Stomach (tissue), 9 donors: ENCODE data around the gene KLHDC10. TPM values are rescaled to one million over a fixed set of nuclear protein-coding genes. Genes with fewer than 3 reads are reported as not detected.

ENCODE experiments used
- DNase-seq, 2 donors: peaks; one replicate each; pipeline versions ENCODE4 v3.0.0 to v3.0.0-alpha.2; 2013 to 2019
- H3K27ac ChIP-seq, 5 donors: fragments of 200-600 bp in 4 of 5; sonication (generic) in 4 of 5; one replicate each; pipeline ENCODE4 v1.5.1; 2013 to 2019; ENCODE audit warnings: mild to moderate bottlenecking in 1 of 5, moderate library complexity in 1 of 5
- H3K27me3 ChIP-seq, 3 donors: fragments of 200-600 bp; sonication (generic); one replicate each; pipeline ENCODE4 v1.5.1; 2017 to 2019; ENCODE audit warnings: mixed run types in 1 of 3
- H3K36me3 ChIP-seq, 4 donors: fragments of 200-600 bp; sonication (generic); 1 replicate in 3 of 4; 2 replicates in 1 of 4; pipeline ENCODE4 v1.5.1; 2016 to 2019
- H3K4me1 ChIP-seq, 4 donors: fragments of 200-600 bp; sonication (generic); one replicate each; pipeline ENCODE4 v1.5.1; 2016 to 2019
- H3K4me3 ChIP-seq, 4 donors: fragments of 200-600 bp; sonication (generic) in 3 of 4; one replicate each; pipeline ENCODE4 v1.5.1; 2016 to 2019; ENCODE audit warnings: mild to moderate bottlenecking in 1 of 4
- H3K9me3 ChIP-seq, 4 donors: fragments of 200-600 bp; sonication (generic); one replicate each; pipeline ENCODE4 v1.5.1; 2016 to 2019
- CTCF ChIP-seq, 7 experiments: fragments of 450-650 bp in 4 of 7; fragments of 200-600 bp in 3 of 7; sonication (generic) in 3 of 7; IDR thresholded peaks; one replicate each; pipeline ENCODE4 v1.5.1; 2016 to 2019; ENCODE audit warnings: antibody characterized with exemption in 7 of 7, control low read depth in 2 of 7, mild to moderate bottlenecking in 1 of 7
- EP300 ChIP-seq: sonication (generic); formaldehyde crosslinking; IDR thresholded peaks from one replicate; pipeline ENCODE4 v1.6.1; 2017; ENCODE audit warnings: antibody characterized with exemption
- POLR2A ChIP-seq, 4 donors: fragments of 450-650 bp; IDR thresholded peaks; one replicate each; pipeline ENCODE4 v1.6.1; 2016; ENCODE audit warnings: antibody characterized with exemption in 4 of 4, control low read depth in 2 of 4, mild to moderate bottlenecking in 1 of 4, moderate library complexity in 1 of 4
- POLR2AphosphoS5 ChIP-seq, 3 donors: sonication (generic); formaldehyde crosslinking; IDR thresholded peaks; one replicate each; pipeline ENCODE4 v1.6.1; 2016; ENCODE audit warnings: antibody characterized with exemption in 3 of 3
- WGBS, 5 donors: extraction: QIAGEN DNeasy Blood & Tissue Kit in 3 of 5; methylation state at CpG; one replicate each; pipeline versions ENCODE4 v1.1.5 to v1.1.7; 2013 to 2018; 5-methylcytosine and 5-hydroxymethylcytosine counted together
- intact Hi-C: fragments of 100-400 bp; cut with DNase I; formaldehyde crosslinking; loops from one replicate; pipeline ENCODE4 v1.15.1; 2023; ENCODE audit warnings: low total_unique reads
- polyA plus RNA-seq, 3 donors: library from polyadenylated mRNA; stranded (reverse); fragments of 200-250 nt; gene quantifications; one replicate each; pipeline ENCODE4 v1.2.3, GENCODE V29; 2013
- total RNA-seq, 5 donors: library from RNA; depleted of rRNA; stranded (reverse); fragments of >200 nt; gene quantifications; one replicate each; pipeline versions ENCODE4 v1.1.0 to v1.2.3, GENCODE V29; 2014 to 2016
- donor health status: healthy with polysubstance abuse.
- donor health status: Bipolar disorder and iron deficiency.
- donor health status: healthy.

The KLHDC10 gene
- total and polyA plus RNA-seq, 8 donors = 5.8 to 49.0 (median 22.5) TPM

- DNase-seq = no peak
- H3K9me3 ChIP-seq = no peaks in the 10 kb centered on the region
- no peak overlapping the region for H3K27ac ChIP-seq
- TF ChIP-seq POLR2AphosphoS5 (IDR thresholded peaks at IDR 0.05) = no peak
- TF ChIP-seq EP300 = no peak
- no peak for TF ChIP-seq CTCF (IDR thresholded peaks at IDR 0.05)
- TF ChIP-seq POLR2A (IDR thresholded peaks at IDR 0.05) = no peak
- WGBS, 5 donors = 91 to 96% (median 92%) methylated on average over 12 of the region's 12 CpGs
- no peak overlapping the region for H3K4me3 ChIP-seq
- intact Hi-C loops = no loop called here
- peaks cover 28 to 87% (median 81%) of the 10 kb centered on the region in 4 donors for H3K36me3 ChIP-seq
- no peaks in the 10 kb centered on the region for H3K27me3 ChIP-seq
- H3K4me1 ChIP-seq = peaks cover 0 to 13% (median 5%) of the 10 kb centered on the region in 4 donors
These were observed 61.9 kb downstream of the KLHDC10 start for GRCh38 chr7:130131964-130132875.

GRCh38 chr7:130133029-130133782 lies 62.9 kb downstream of the KLHDC10 start:
- 79 to 87% (median 84%) methylated on average over 7 of the region's 7 CpGs for WGBS, 5 donors
- intact Hi-C loops = no loop called here
- no peak overlapping the region for H3K27ac ChIP-seq
- peaks cover 0 to 3% (median 0%) of the 10 kb centered on the region in 4 donors for H3K4me1 ChIP-seq
- H3K9me3 ChIP-seq = no peaks in the 10 kb centered on the region
- no peaks in the 10 kb centered on the region for H3K27me3 ChIP-seq
- no peak for DNase-seq
- no peak overlapping the region for H3K4me3 ChIP-seq
- H3K36me3 ChIP-seq = peaks cover 31 to 94% (median 89%) of the 10 kb centered on the region in 4 donors
- no peak for TF ChIP-seq EP300
- no peak for TF ChIP-seq CTCF (IDR thresholded peaks at IDR 0.05)
- TF ChIP-seq POLR2A (IDR thresholded peaks at IDR 0.05) = no peak
- TF ChIP-seq POLR2AphosphoS5 (IDR thresholded peaks at IDR 0.05) = no peak

DNA sequence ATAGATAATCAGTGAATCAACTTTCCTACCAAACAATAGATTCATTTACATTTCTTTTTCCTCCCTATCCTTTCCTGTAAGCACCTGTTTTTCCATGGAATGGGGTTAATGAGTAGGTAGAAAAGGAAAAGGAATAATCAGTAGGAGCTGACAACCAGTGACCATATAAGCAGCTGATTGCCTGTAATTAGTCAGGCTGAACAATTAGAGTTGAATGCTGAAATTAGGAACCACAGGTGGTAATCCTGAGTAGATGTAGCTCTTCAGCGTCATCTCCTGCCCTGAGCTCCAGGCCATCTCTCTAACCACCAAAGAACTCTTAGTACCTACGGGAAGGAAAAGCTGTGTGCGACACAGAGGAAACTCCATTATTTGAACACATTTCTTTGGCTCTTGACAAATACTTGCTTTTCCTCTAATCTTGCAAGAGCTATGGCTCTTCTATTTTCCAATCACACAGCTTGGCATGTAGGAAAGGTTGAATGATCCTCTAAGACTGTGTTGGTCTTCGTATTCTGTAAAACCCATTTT lies 63.8 kb downstream of the KLHDC10 start:
- H3K27me3 ChIP-seq = no peaks in the 10 kb centered on the region
- H3K36me3 ChIP-seq = peaks cover 25 to 91% (median 83%) of the 10 kb centered on the region in 4 donors
- WGBS, 5 donors = 92 to 98% (median 96%) methylated on average over 4 of the region's 4 CpGs
- H3K4me3 ChIP-seq = no peak overlapping the region
- H3K4me1 ChIP-seq = no peaks in the 10 kb centered on the region
- intact Hi-C loops = no loop called here
- H3K9me3 ChIP-seq = no peaks in the 10 kb centered on the region
- no peak overlapping the region for H3K27ac ChIP-seq
- DNase-seq = no peak
- TF ChIP-seq CTCF (IDR thresholded peaks at IDR 0.05) = no peak
- no peak for TF ChIP-seq EP300
- TF ChIP-seq POLR2A (IDR thresholded peaks at IDR 0.05) = no peak
- no peak for TF ChIP-seq POLR2AphosphoS5 (IDR thresholded peaks at IDR 0.05)

GRCh38 chr7:130134726-130135125 lies 64.4 kb downstream of the KLHDC10 start:
- H3K36me3 ChIP-seq = peaks cover 19 to 91% (median 83%) of the 10 kb centered on the region in 4 donors
- no peaks in the 10 kb centered on the region for H3K4me1 ChIP-seq
- H3K27me3 ChIP-seq = no peaks in the 10 kb centered on the region
- TF ChIP-seq POLR2AphosphoS5 (IDR thresholded peaks at IDR 0.05) = no peak
- intact Hi-C loops = no loop called here
- no peak overlapping the region for H3K27ac ChIP-seq
- 96 to 100% (median 98%) methylated on average over 7 of the region's 7 CpGs for WGBS, 5 donors
- H3K9me3 ChIP-seq = no peaks in the 10 kb centered on the region
- no peak overlapping the region for H3K4me3 ChIP-seq
- no peak for DNase-seq
